Measurements from ENCODE around the gene FGF12. TPM values are rescaled to one million over a fixed set of nuclear protein-coding genes. Genes with fewer than 3 reads are reported as not detected.

FGF12 gene
- total and polyA plus RNA-seq, 2 donors (not counting 1 experiment from before 2014, with no cell fraction given): 0.17 TPM; not detected in 1

GRCh38 chr3:192224634-192225155 is 502.6 kb downstream of the FGF12 start:
- no peaks in the 10 kb centered on the region for H3K4me1 ChIP-seq (ENCODE audit: control insufficient read depth, extremely low read depth, insufficient read depth, low read length)
- no peak overlapping the region for H2AFZ ChIP-seq (ENCODE audit: low read length)
- H3K4me2 ChIP-seq (ENCODE audit: extremely low read depth, insufficient read depth, low read length): no peak overlapping the region
- H3K79me2 ChIP-seq (ENCODE audit: control insufficient read depth, insufficient read depth, low read length): no peaks in the 10 kb centered on the region
- H3K36me3 ChIP-seq (ENCODE audit: control insufficient read depth, insufficient read depth, low read length): no peaks in the 10 kb centered on the region
- no peaks in the 10 kb centered on the region for H4K20me1 ChIP-seq (ENCODE audit: control insufficient read depth, extremely low read depth, insufficient read depth, low read length)
- no peaks in the 10 kb centered on the region for H3K9me3 ChIP-seq (ENCODE audit: control insufficient read depth, insufficient read depth, low read depth, low read length)
- no peak for DNase-seq (ENCODE audit: low read depth in 2 of 2)
- TF ChIP-seq EZH2 (IDR thresholded peaks at IDR 0.05; ENCODE audit: low read length, missing control alignments): no peak
- no peak for TF ChIP-seq CTCF (conservative IDR thresholded peaks at IDR 0.05 in 1 of 2, IDR thresholded peaks at IDR 0.05 in 1 of 2; ENCODE audit: low read depth in 1 of 2, low read length in 2 of 2)
- H3K9ac ChIP-seq (ENCODE audit: insufficient read depth, low read length): no peak overlapping the region
- H3K4me3 ChIP-seq (replicated peaks in 1 of 4; ENCODE audit: control extremely low read depth in 1 of 4, insufficient read depth in 1 of 4, low read depth in 3 of 4, low read length in 4 of 4): no peak overlapping the region
- H3K27ac ChIP-seq (ENCODE audit: insufficient read depth, low read length): no peak overlapping the region
- no peaks in the 10 kb centered on the region for H3K27me3 ChIP-seq (ENCODE audit: control insufficient read depth, insufficient read depth, low read length)

GRCh38 chr3:192223815-192224214 is 503.5 kb downstream of the FGF12 start:
- TF ChIP-seq CTCF (conservative IDR thresholded peaks at IDR 0.05 in 1 of 2, IDR thresholded peaks at IDR 0.05 in 1 of 2; ENCODE audit: low read depth in 1 of 2, low read length in 2 of 2) (no peak), EZH2 (IDR thresholded peaks at IDR 0.05; ENCODE audit: low read length, missing control alignments) (no peak)
- H3K9ac ChIP-seq (ENCODE audit: insufficient read depth, low read length): no peak overlapping the region
- no peak for DNase-seq (ENCODE audit: low read depth in 2 of 2)
- H3K4me3 ChIP-seq (replicated peaks in 1 of 4; ENCODE audit: control extremely low read depth in 1 of 4, insufficient read depth in 1 of 4, low read depth in 3 of 4, low read length in 4 of 4): no peak overlapping the region
- no peaks in the 10 kb centered on the region for H3K79me2 ChIP-seq (ENCODE audit: control insufficient read depth, insufficient read depth, low read length)
- no peaks in the 10 kb centered on the region for H3K36me3 ChIP-seq (ENCODE audit: control insufficient read depth, insufficient read depth, low read length)
- no peaks in the 10 kb centered on the region for H3K4me1 ChIP-seq (ENCODE audit: control insufficient read depth, extremely low read depth, insufficient read depth, low read length)
- no peak overlapping the region for H2AFZ ChIP-seq (ENCODE audit: low read length)
- no peak overlapping the region for H3K27ac ChIP-seq (ENCODE audit: insufficient read depth, low read length)
- H3K27me3 ChIP-seq (ENCODE audit: control insufficient read depth, insufficient read depth, low read length): no peaks in the 10 kb centered on the region
- no peaks in the 10 kb centered on the region for H3K9me3 ChIP-seq (ENCODE audit: control insufficient read depth, insufficient read depth, low read depth, low read length)
- H4K20me1 ChIP-seq (ENCODE audit: control insufficient read depth, extremely low read depth, insufficient read depth, low read length): no peaks in the 10 kb centered on the region
- H3K4me2 ChIP-seq (ENCODE audit: extremely low read depth, insufficient read depth, low read length): no peak overlapping the region

GRCh38 chr3:192220915-192221314 is 506.4 kb downstream of the FGF12 start:
- Histone ChIP-seq H3K4me3 (replicated peaks in 1 of 4; ENCODE audit: control extremely low read depth in 1 of 4, insufficient read depth in 1 of 4, low read depth in 3 of 4, low read length in 4 of 4) (no peak overlapping the region), H3K27ac (ENCODE audit: insufficient read depth, low read length) (no peak overlapping the region), H3K36me3 (ENCODE audit: control insufficient read depth, insufficient read depth, low read length) (no peaks in the 10 kb centered on the region), H4K20me1 (ENCODE audit: control insufficient read depth, extremely low read depth, insufficient read depth, low read length) (no peaks in the 10 kb centered on the region), H3K4me1 (ENCODE audit: control insufficient read depth, extremely low read depth, insufficient read depth, low read length) (no peaks in the 10 kb centered on the region), H2AFZ (ENCODE audit: low read length) (no peak overlapping the region), H3K79me2 (ENCODE audit: control insufficient read depth, insufficient read depth, low read length) (no peaks in the 10 kb centered on the region), H3K9me3 (ENCODE audit: control insufficient read depth, insufficient read depth, low read depth, low read length) (no peaks in the 10 kb centered on the region), H3K27me3 (ENCODE audit: control insufficient read depth, insufficient read depth, low read length) (no peaks in the 10 kb centered on the region), H3K4me2 (ENCODE audit: extremely low read depth, insufficient read depth, low read length) (no peak overlapping the region), H3K9ac (ENCODE audit: insufficient read depth, low read length) (no peak overlapping the region)
- no peak for DNase-seq (ENCODE audit: low read depth in 2 of 2)
- TF ChIP-seq EZH2 (IDR thresholded peaks at IDR 0.05; ENCODE audit: low read length, missing control alignments) (no peak), CTCF (conservative IDR thresholded peaks at IDR 0.05 in 1 of 2, IDR thresholded peaks at IDR 0.05 in 1 of 2; ENCODE audit: low read depth in 1 of 2, low read length in 2 of 2) (no peak)
